HEK293T (cell line): ENCODE measurements around the gene SON.

Experiments
- CTBP1 ChIP-seq: fragments of 450-650 bp; IDR thresholded peaks from 2 replicates; pipeline ENCODE4 v1.6.1; 2016; ENCODE audit warnings: borderline replicate concordance
- FOXM1 ChIP-seq: fragments of 450-650 bp; IDR thresholded peaks from 2 replicates; pipeline ENCODE4 v1.6.1; 2017; ENCODE audit warnings: mild to moderate bottlenecking, borderline replicate concordance
- PKNOX1 ChIP-seq: fragments of 450-650 bp; IDR thresholded peaks from 2 replicates; pipeline ENCODE4 v1.6.1; 2016
- SP1 ChIP-seq: fragments of 450-650 bp; IDR thresholded peaks from 2 replicates; pipeline ENCODE4 v1.6.1; 2017
- SUZ12 ChIP-seq: fragments of 450-650 bp; IDR thresholded peaks from 2 replicates; pipeline ENCODE4 v1.6.1; 2016; ENCODE audit warnings: mild to moderate bottlenecking
- TARDBP ChIP-seq: fragments of 450-650 bp; IDR thresholded peaks from 2 replicates; pipeline ENCODE4 v1.6.1; 2016
- ZNF384 ChIP-seq: fragments of 450-650 bp; IDR thresholded peaks from 2 replicates; pipeline ENCODE4 v1.6.1; 2016

- TF ChIP-seq CTBP1 = no peak
- no peak for TF ChIP-seq FOXM1
- no peak for TF ChIP-seq SUZ12
- TF ChIP-seq TARDBP = no peak
- no peak for TF ChIP-seq PKNOX1
- no peak for TF ChIP-seq ZNF384
- no peak for TF ChIP-seq SP1
These were observed 23.9 kb upstream of the SON start for GRCh38 chr21:33518899-33519298.
